ENCODE results near the gene PRR5.

DNA sequence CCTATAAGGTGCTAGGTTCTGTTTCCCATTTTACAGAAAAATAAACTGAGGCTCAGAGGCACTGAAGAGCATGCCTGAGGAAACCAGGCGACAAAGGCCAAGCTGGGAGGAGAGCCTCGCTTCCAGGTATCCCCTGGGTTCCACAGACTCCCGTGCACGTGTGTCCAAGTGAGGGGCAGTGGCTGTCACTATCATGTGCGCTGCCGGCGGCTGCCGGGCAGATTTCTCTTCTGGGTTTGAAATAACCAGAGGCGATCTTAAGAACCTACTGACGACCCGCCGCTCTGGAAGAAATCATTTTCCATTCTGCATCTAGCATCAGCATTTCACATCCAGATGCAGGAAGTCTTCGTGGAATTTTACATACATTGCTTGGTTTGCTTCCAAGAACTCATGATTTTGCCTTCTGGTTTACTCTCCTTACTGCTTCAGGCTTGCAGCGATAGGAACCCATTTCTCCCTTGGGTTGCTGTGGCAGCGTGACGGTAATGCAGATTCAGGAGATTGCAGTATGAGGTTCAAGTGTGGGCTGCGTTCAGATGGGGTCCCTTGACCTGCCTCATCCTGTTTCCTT, 79.0 kb downstream of the PRR5 start:
- TF ChIP-seq POLR2AphosphoS5 (IDR thresholded peaks at IDR 0.05; ENCODE audit: borderline replicate concordance, low read depth, low read length): no peak
- no peak for TF ChIP-seq EZH2 (IDR thresholded peaks at IDR 0.05)
